Right ventricle myocardium inferior (tissue), 1 donor: ENCODE results near the gene ESM1. TPM values are rescaled to one million over a fixed set of nuclear protein-coding genes. Genes with fewer than 3 reads are reported as not detected.

Source experiments
- total RNA-seq: library from RNA; stranded (reverse); fragmentation: NEBNext Ultra II Directional; extraction: Animal tissue kit (Norgen Biotek cat#: 25700); gene quantifications from one replicate; pipeline ENCODE4 v1.2.1, GENCODE V29; 2021
- donor health status: DM: no; HTN: yes; CAD: no; lungs with severe emphysema.

The ESM1 gene
- total RNA-seq, 1 donor from 2014 or later: 0.19 TPM

Other genes starting within 250 kb of the ESM1 start
- gene GZMK, start 38.7 kb upstream of the ESM1 start, total RNA-seq: 0.41 TPM
- gene GZMA, start 117.1 kb upstream of the ESM1 start, total RNA-seq: 1.7 TPM
- gene GPX8, start 174.6 kb upstream of the ESM1 start, total RNA-seq: 7.4 TPM
- gene CDC20B, start 187.6 kb upstream of the ESM1 start, total RNA-seq: not detected
- not detected for gene MCIDAS, start 241.7 kb upstream of the ESM1 start, total RNA-seq
- not detected for gene CCNO, start 248.0 kb upstream of the ESM1 start, total RNA-seq